Naive thymus-derived CD4-positive, alpha-beta T cell (primary cell): ENCODE data around the gene CHAC1. TPM values are rescaled to one million over a fixed set of nuclear protein-coding genes. Genes with fewer than 3 reads are reported as not detected.
A peak's percentile ranks its signal among the peaks of the same experiment; 100 is the strongest.

Source experiments
- ATAC-seq: fragments of 150-1000 bp; cut with Tn5 transposase; 2 replicates; pipeline ENCODE4 v1.10.0; 2021; ENCODE audit warnings: mild to moderate bottlenecking, moderate library complexity
- CTCF ChIA-PET: fragments of 350-600 bp; sonication (Branson Sonifier 250); formaldehyde crosslinking; loops from one replicate; lab custom pipeline; 2021; ENCODE audit warnings: antibody characterized with exemption; lab: Charles Lee
- POLR2A ChIA-PET: fragments of 350-600 bp; sonication (Branson Sonifier 250); formaldehyde crosslinking; loops from one replicate; lab custom pipeline; 2021; ENCODE audit warnings: antibody characterized with exemption, inconsistent platforms; lab: Charles Lee
- DNase-seq, 9 donors: peaks; one replicate each; pipeline versions ENCODE4 v3.0.0 to v3.0.0-alpha.2; 2020 to 2022; ENCODE audit warnings: mixed read lengths in 1 of 9
- H3K27ac ChIP-seq: one replicate; pipeline ENCODE4 v1.7.0; 2013; ENCODE audit warnings: mild to moderate bottlenecking, low read depth, low read length, moderate library complexity
- H3K27me3 ChIP-seq, 2 donors: one replicate each; pipeline ENCODE4 v1.7.0; 2013; ENCODE audit warnings: low read length in 2 of 2, mild to moderate bottlenecking in 2 of 2, moderate library complexity in 2 of 2; ENCODE audit not compliant: control insufficient read depth in 2 of 2, insufficient read depth in 2 of 2
- H3K36me3 ChIP-seq, 3 experiments: 1 replicate in 2 of 3; 2 replicates in 1 of 3; pipeline ENCODE4 v1.7.0; 2013; ENCODE audit warnings: low read length in 3 of 3, mild to moderate bottlenecking in 3 of 3, moderate library complexity in 1 of 3; ENCODE audit not compliant: insufficient read depth in 3 of 3, control insufficient read depth in 2 of 3
- H3K4me1 ChIP-seq, 2 donors: one replicate each; pipeline ENCODE4 v1.7.0; 2013; ENCODE audit warnings: low read length in 2 of 2, mild to moderate bottlenecking in 2 of 2, moderate library complexity in 1 of 2; ENCODE audit not compliant: control insufficient read depth in 2 of 2, insufficient read depth in 2 of 2
- H3K4me3 ChIP-seq: 2 replicates; pipeline ENCODE4 v1.7.0; 2013; ENCODE audit warnings: mild to moderate bottlenecking, low read length
- H3K9me3 ChIP-seq, 3 experiments: 1 replicate in 2 of 3; 2 replicates in 1 of 3; pipeline ENCODE4 v1.7.0; 2013; ENCODE audit warnings: low read length in 3 of 3; ENCODE audit not compliant: control insufficient read depth in 2 of 3
- H3K27ac Mint-ChIP-seq, 9 donors: one replicate each; pipeline ENCODE4 v1.8.0; 2020 to 2022; ENCODE audit warnings: mixed read lengths in 9 of 9, mild to moderate bottlenecking in 8 of 9, moderate library complexity in 5 of 9, inconsistent platforms in 2 of 9
- H3K27me3 Mint-ChIP-seq, 5 donors: one replicate each; pipeline ENCODE4 v1.8.0; 2021 to 2022; ENCODE audit warnings: mixed read lengths in 5 of 5, mild to moderate bottlenecking in 1 of 5
- H3K36me3 Mint-ChIP-seq, 5 donors: one replicate each; pipeline ENCODE4 v1.8.0; 2020 to 2022; ENCODE audit warnings: mixed read lengths in 5 of 5, mild to moderate bottlenecking in 3 of 5, inconsistent platforms in 1 of 5
- H3K4me1 Mint-ChIP-seq, 7 donors: one replicate each; pipeline ENCODE4 v1.8.0; 2020 to 2022; ENCODE audit warnings: mixed read lengths in 7 of 7, mild to moderate bottlenecking in 3 of 7, inconsistent platforms in 1 of 7
- H3K4me3 Mint-ChIP-seq, 10 donors: one replicate each; pipeline ENCODE4 v1.8.0; 2020 to 2022; ENCODE audit warnings: mild to moderate bottlenecking in 10 of 10, mixed read lengths in 10 of 10, moderate library complexity in 6 of 10, inconsistent platforms in 2 of 10
- H3K9me3 Mint-ChIP-seq, 11 donors: one replicate each; pipeline ENCODE4 v1.8.0; 2020 to 2022; ENCODE audit warnings: mixed read lengths in 11 of 11, mild to moderate bottlenecking in 4 of 11, inconsistent platforms in 1 of 11, moderate library complexity in 1 of 11
- intact Hi-C, 2 donors: fragments of 100-400 bp; cut with micrococcal nuclease; formaldehyde crosslinking; loops; one replicate each; pipeline ENCODE4 v1.15.1; 2023
- polyA plus RNA-seq, 2 donors: library from polyadenylated mRNA; unstranded; fragments of 300-500 nt; fragmentation: Illumina TruSeq; gene quantifications; one replicate each; pipeline ENCODE4 v1.2.3, GENCODE V29; 2021
- total RNA-seq, 6 experiments: library from RNA in 5 of 6; stranded (reverse) in 5 of 6; gene quantifications; 1 replicate in 5 of 6; 2 replicates in 1 of 6; pipeline ENCODE4 v1.2.3 and lab custom pipeline; 2021 to 2026

Gene CHAC1
- total and polyA plus RNA-seq, 7 experiments from 2014 or later = 0.24 to 5.7 (median 0.86) TPM; not detected in 1

- no peak overlapping the region for H3K4me3 ChIP-seq
- H3K27ac ChIP-seq = no peak overlapping the region
- DNase-seq (no peak), ATAC-seq (no peak)
- H3K9me3 ChIP-seq = no peaks in the 10 kb centered on the region
- Mint-ChIP-seq H3K4me3 (no peak overlapping the region), H3K27me3 (no peaks in the 10 kb centered on the region), H3K36me3 (no peaks in the 10 kb centered on the region), H3K9me3 (peaks cover 0 to 2% (median 0%) of the 10 kb centered on the region in 11 donors), H3K4me1 (peaks cover 0 to 7% (median 0%) of the 10 kb centered on the region in 7 donors), H3K27ac (no peak overlapping the region)
- ChIA-PET POLR2A (no interaction called here), CTCF (interaction anchor here (0.6 kb wide), 1 partner anchor 8 kb away, joined by 4 read pairs; no protein-coding TSS in a partner anchor)
- no peaks in the 10 kb centered on the region for H3K27me3 ChIP-seq
- intact Hi-C loops = no loop called here
- no peaks in the 10 kb centered on the region for H3K4me1 ChIP-seq
- no peaks in the 10 kb centered on the region for H3K36me3 ChIP-seq
These were observed 38.8 kb upstream of the CHAC1 start for GRCh38 chr15:40914486-40914885.

- Histone ChIP-seq H3K27ac (no peak overlapping the region), H3K4me1 (no peaks in the 10 kb centered on the region), H3K27me3 (no peaks in the 10 kb centered on the region), H3K9me3 (no peaks in the 10 kb centered on the region), H3K4me3 (no peak overlapping the region), H3K36me3 (no peaks in the 10 kb centered on the region)
- Mint-ChIP-seq H3K27me3 (no peaks in the 10 kb centered on the region), H3K27ac (peak overlapping the region in 1 of 9 donors; percentile 36), H3K36me3 (no peaks in the 10 kb centered on the region), H3K9me3 (peaks cover 0 to 2% (median 0%) of the 10 kb centered on the region in 11 donors), H3K4me3 (no peak overlapping the region), H3K4me1 (peaks cover 0 to 6% (median 0%) of the 10 kb centered on the region in 7 donors)
- POLR2A ChIA-PET = no interaction called here
- intact Hi-C loops = no loop called here
- CTCF ChIA-PET = interaction anchor here (0.6 kb wide), 2 partner anchors 8 to 276 kb away, joined by 3 to 4 read pairs; no protein-coding TSS in a partner anchor
- DNase-seq (no peak), ATAC-seq (no peak)
These were observed 38.1 kb upstream of the CHAC1 start for GRCh38 chr15:40915116-40915661.

GRCh38 chr15:40915679-40916078 lies 37.6 kb upstream of the CHAC1 start:
- Mint-ChIP-seq H3K4me3 (no peak overlapping the region), H3K27ac (no peak overlapping the region), H3K9me3 (peaks cover 0 to 2% (median 0%) of the 10 kb centered on the region in 11 donors), H3K27me3 (peaks cover 0 to 3% (median 0%) of the 10 kb centered on the region in 5 donors), H3K36me3 (no peaks in the 10 kb centered on the region), H3K4me1 (peaks cover 0 to 6% (median 0%) of the 10 kb centered on the region in 7 donors)
- ChIA-PET POLR2A (no interaction called here), CTCF (no interaction called here)
- H3K4me3 ChIP-seq = no peak overlapping the region
- no peaks in the 10 kb centered on the region for H3K4me1 ChIP-seq
- H3K27ac ChIP-seq = no peak overlapping the region
- H3K36me3 ChIP-seq = no peaks in the 10 kb centered on the region
- intact Hi-C loops = no loop called here
- H3K27me3 ChIP-seq = no peaks in the 10 kb centered on the region
- ATAC-seq (no peak), DNase-seq (no peak)
- H3K9me3 ChIP-seq = no peaks in the 10 kb centered on the region

GRCh38 chr15:40917585-40917984 lies 35.7 kb upstream of the CHAC1 start:
- Histone ChIP-seq H3K4me1 (no peaks in the 10 kb centered on the region), H3K4me3 (no peak overlapping the region), H3K27me3 (no peaks in the 10 kb centered on the region), H3K9me3 (no peaks in the 10 kb centered on the region), H3K36me3 (no peaks in the 10 kb centered on the region), H3K27ac (no peak overlapping the region)
- no peak for ATAC-seq
- H3K27me3 Mint-ChIP-seq = peaks cover 0 to 9% (median 0%) of the 10 kb centered on the region in 5 donors
- H3K4me3 Mint-ChIP-seq = no peak overlapping the region
- CTCF ChIA-PET = interaction anchor here (0.8 kb wide), 1 partner anchor 11 kb away, joined by 3 read pairs; no protein-coding TSS in a partner anchor
- intact Hi-C loops = no loop called here
- H3K9me3 Mint-ChIP-seq = peaks cover 0 to 2% (median 0%) of the 10 kb centered on the region in 11 donors
- no peak overlapping the region for H3K27ac Mint-ChIP-seq
- POLR2A ChIA-PET = no interaction called here
- H3K4me1 Mint-ChIP-seq = no peaks in the 10 kb centered on the region
- no peak for DNase-seq
- no peaks in the 10 kb centered on the region for H3K36me3 Mint-ChIP-seq

- intact Hi-C loops = no loop called here
- Histone ChIP-seq H3K9me3 (no peaks in the 10 kb centered on the region), H3K4me3 (no peak overlapping the region), H3K4me1 (no peaks in the 10 kb centered on the region), H3K36me3 (no peaks in the 10 kb centered on the region), H3K27ac (no peak overlapping the region), H3K27me3 (no peaks in the 10 kb centered on the region)
- ATAC-seq (no peak), DNase-seq (no peak)
- ChIA-PET POLR2A (no interaction called here), CTCF (interaction anchor here (0.5 kb wide), 1 partner anchor 34 kb away, joined by 3 read pairs; no protein-coding TSS in a partner anchor)
- Mint-ChIP-seq H3K4me1 (no peaks in the 10 kb centered on the region), H3K27me3 (peaks cover 0 to 13% (median 0%) of the 10 kb centered on the region in 5 donors), H3K9me3 (peaks cover 0 to 2% (median 0%) of the 10 kb centered on the region in 11 donors), H3K4me3 (no peak overlapping the region), H3K36me3 (no peaks in the 10 kb centered on the region), H3K27ac (no peak overlapping the region)
These were observed 35.0 kb upstream of the CHAC1 start for GRCh38 chr15:40918146-40918798.

GRCh38 chr15:40918799-40919392 lies 34.4 kb upstream of the CHAC1 start:
- no peak overlapping the region for H3K27ac Mint-ChIP-seq
- intact Hi-C loops = no loop called here
- H3K4me1 Mint-ChIP-seq = no peaks in the 10 kb centered on the region
- H3K27me3 Mint-ChIP-seq = peaks cover 0 to 17% (median 0%) of the 10 kb centered on the region in 5 donors
- H3K4me1 ChIP-seq = no peaks in the 10 kb centered on the region
- no peaks in the 10 kb centered on the region for H3K9me3 ChIP-seq
- H3K36me3 ChIP-seq = no peaks in the 10 kb centered on the region
- ATAC-seq (no peak), DNase-seq (no peak)
- H3K4me3 ChIP-seq = no peak overlapping the region
- H3K27me3 ChIP-seq = no peaks in the 10 kb centered on the region
- H3K9me3 Mint-ChIP-seq = peaks cover 0 to 2% (median 0%) of the 10 kb centered on the region in 11 donors
- ChIA-PET POLR2A (no interaction called here), CTCF (interaction anchor here (0.5 to 1.8 kb wide), 2 partner anchors 14 to 33 kb away, joined by 3 to 4 read pairs; no protein-coding TSS in a partner anchor)
- no peak overlapping the region for H3K4me3 Mint-ChIP-seq
- H3K27ac ChIP-seq = no peak overlapping the region
- H3K36me3 Mint-ChIP-seq = no peaks in the 10 kb centered on the region
